GM12892 (cell line): ENCODE results near the gene NCOA1.
"Not testable (repeated sequence)": the region's sequence is repeated elsewhere in the genome, so short reads cannot be mapped to it uniquely, and the experiment has no call there.

Experiments
- DNase-seq: peaks from one replicate; pipeline ENCODE4 v3.0.0; 2011; ENCODE audit not compliant: insufficient read length
- FAIRE-seq: peaks from 2 replicates; lab custom pipeline; 2011; peaks lifted over from hg19 to GRCh38; lab: Jason Lieb, UNC
- POLR2A ChIP-seq: IDR thresholded peaks from 2 replicates; pipeline ENCODE4 v1.6.1; 2011; ENCODE audit warnings: low read depth, low read length, control low read depth
- POLR2AphosphoS5 ChIP-seq: IDR thresholded peaks from 2 replicates; pipeline ENCODE4 v1.6.1; 2011; ENCODE audit warnings: low read depth, low read length, control low read depth
- TAF1 ChIP-seq: IDR thresholded peaks from 2 replicates; pipeline ENCODE4 v1.6.1; 2011; ENCODE audit warnings: low read depth, mild to moderate bottlenecking, control low read depth, low read length, borderline replicate concordance

The NCOA1 gene

GRCh38 chr2:24544456-24545115, 53.5 kb downstream of the NCOA1 start:
- no peak for DNase-seq
- FAIRE-seq = no peak
- no peak for TF ChIP-seq TAF1
- no peak for TF ChIP-seq POLR2A
- no peak for TF ChIP-seq POLR2AphosphoS5

GRCh38 chr2:24546669-24547068, 55.6 kb downstream of the NCOA1 start:
- FAIRE-seq = no peak
- no peak for TF ChIP-seq TAF1
- no peak for TF ChIP-seq POLR2A
- TF ChIP-seq POLR2AphosphoS5 = no peak
- no peak for DNase-seq

GRCh38 chr2:24548058-24548457, 57.0 kb downstream of the NCOA1 start:
- FAIRE-seq = no peak
- no peak for DNase-seq
- TF ChIP-seq POLR2A = no peak

GRCh38 chr2:24550301-24550700, 59.2 kb downstream of the NCOA1 start:
- not testable (repeated sequence) for DNase-seq

GRCh38 chr2:24551016-24551415, 60.0 kb downstream of the NCOA1 start:
- TF ChIP-seq POLR2A (no peak), POLR2AphosphoS5 (no peak), TAF1 (no peak)
- no peak for FAIRE-seq
- no peak for DNase-seq

More at GRCh38 chr2:24550301-24550700, 59.2 kb downstream of the NCOA1 start:
- FAIRE-seq = not testable (repeated sequence)

GRCh38 chr2:24552836-24553235, 61.8 kb downstream of the NCOA1 start:
- FAIRE-seq (no peak), DNase-seq (no peak)
- no peak for TF ChIP-seq POLR2A
- TF ChIP-seq TAF1 = no peak
- TF ChIP-seq POLR2AphosphoS5 = no peak

- no peak for FAIRE-seq
- DNase-seq = no peak
- TF ChIP-seq POLR2A (no peak), TAF1 (no peak)
Observed at GRCh38 chr2:24558781-24559472, 67.9 kb downstream of the NCOA1 start.

- no peak for DNase-seq
- TF ChIP-seq POLR2A (no peak), TAF1 (no peak), POLR2AphosphoS5 (no peak)
Observed at GRCh38 chr2:24559473-24560113, 68.5 kb downstream of the NCOA1 start.

GRCh38 chr2:24565537-24565936, 74.5 kb downstream of the NCOA1 start:
- no peak for FAIRE-seq

More at GRCh38 chr2:24559473-24560113, 68.5 kb downstream of the NCOA1 start:
- no peak for FAIRE-seq

GRCh38 chr2:24566209-24566608, 75.2 kb downstream of the NCOA1 start:
- DNase-seq (no peak), FAIRE-seq (no peak)

More at GRCh38 chr2:24565537-24565936, 74.5 kb downstream of the NCOA1 start:
- TF ChIP-seq POLR2AphosphoS5 (no peak), TAF1 (no peak), POLR2A (no peak)
- no peak for DNase-seq

GRCh38 chr2:24566630-24567029, 75.6 kb downstream of the NCOA1 start:
- TF ChIP-seq POLR2A = no peak
- no peak for TF ChIP-seq TAF1
- no peak for TF ChIP-seq POLR2AphosphoS5
- FAIRE-seq (no peak), DNase-seq (no peak)

More at GRCh38 chr2:24566209-24566608, 75.2 kb downstream of the NCOA1 start:
- TF ChIP-seq POLR2A (no peak), TAF1 (no peak), POLR2AphosphoS5 (no peak)

- TF ChIP-seq POLR2A (no peak), POLR2AphosphoS5 (no peak), TAF1 (no peak)
- FAIRE-seq (peak; percentile 21), DNase-seq (no peak)
Observed at GRCh38 chr2:24568551-24568950, 77.5 kb downstream of the NCOA1 start.

GRCh38 chr2:24569565-24569964, 78.5 kb downstream of the NCOA1 start:
- not testable (repeated sequence) for DNase-seq, FAIRE-seq
